Psoas muscle (tissue), 8 donors: ENCODE results near the gene SPON1. TPM values are rescaled to one million over a fixed set of nuclear protein-coding genes. Genes with fewer than 3 reads are reported as not detected.

Experiments
- ATAC-seq, 4 donors: fragments of 200-7000 bp; cut with Tn5 transposase; one replicate each; pipeline ENCODE4 v1.9.1; 2020; ENCODE audit warnings: moderate library complexity in 3 of 4, mild to moderate bottlenecking in 2 of 4
- DNase-seq, 2 donors: peaks; one replicate each; pipeline ENCODE4 v3.0.0-alpha.2; 2020
- H3K27ac ChIP-seq: fragments of 200-600 bp; one replicate; pipeline ENCODE4 v1.8.0; 2022
- H3K27me3 ChIP-seq, 3 donors: fragments of 200-600 bp in 1 of 3; one replicate each; pipeline versions ENCODE4 v1.6.1 to v1.8.0; 2013 to 2022; ENCODE audit warnings: low read length in 2 of 3, mild to moderate bottlenecking in 2 of 3, moderate library complexity in 1 of 3; ENCODE audit not compliant: insufficient read depth in 3 of 3
- H3K36me3 ChIP-seq, 2 donors: fragments of 200-600 bp in 1 of 2; one replicate each; pipeline versions ENCODE4 v1.6.1 to v1.8.0; 2013 to 2022; ENCODE audit warnings: low read depth in 1 of 2, mild to moderate bottlenecking in 1 of 2, moderate library complexity in 1 of 2; ENCODE audit not compliant: insufficient read depth in 1 of 2
- H3K4me1 ChIP-seq: fragments of 200-600 bp; one replicate; pipeline ENCODE4 v1.8.0; 2022
- H3K4me3 ChIP-seq: fragments of 200-600 bp; one replicate; pipeline ENCODE4 v1.8.0; 2022; ENCODE audit warnings: mild to moderate bottlenecking
- H3K9me3 ChIP-seq: fragments of 200-600 bp; one replicate; pipeline ENCODE4 v1.8.0; 2022
- WGBS, 3 donors: extraction: QIAGEN DNeasy Blood & Tissue Kit; methylation state at CpG; one replicate each; pipeline versions ENCODE4 v1.1.6 to v1.1.7; 2013; 5-methylcytosine and 5-hydroxymethylcytosine counted together
- intact Hi-C, 2 donors: fragments of 100-400 bp; cut with DNase I; formaldehyde crosslinking; loops; one replicate each; pipeline versions ENCODE4 v1.11.0 to v1.14.2; 2022
- polyA plus RNA-seq, 3 donors: library from polyadenylated mRNA; stranded (reverse); fragments of 200-250 nt; gene quantifications; one replicate each; pipeline ENCODE4 v1.2.3, GENCODE V29; 2013
- total RNA-seq, 4 donors: library from RNA; stranded (reverse); fragmentation: NEBNext Ultra II Directional in 2 of 4; extraction: Animal tissue kit (Norgen Biotek cat#: 25700) in 2 of 4; gene quantifications; one replicate each; pipeline versions ENCODE4 v1.2.1 to v1.2.4, GENCODE V29; 2021 to 2023
- TF ChIP-seq, protein P1 (sequence below): fragments of 200-600 bp; IDR thresholded peaks from one replicate; pipeline ENCODE4 v1.8.0; 2022; ENCODE audit warnings: antibody characterized with exemption
- donor health status: healthy with polysubstance abuse.
- donor health status: DM: no; HTN: no; CAD: no; lungs with moderate emphysema.
- donor health status: Bipolar disorder and iron deficiency.
- donor health status: healthy.
- donor health status: DM: yes; HTN: yes; CAD: no.
- donor health status: DM: no; HTN: no; CAD: no.
- donor health status: DM: no; HTN: no; CAD: no.
- donor health status: DM: yes; HTN: yes; CAD: no.

Gene SPON1
- total and polyA plus RNA-seq, 7 donors = 0.24 to 1.6 (median 1.2) TPM

DNA sequence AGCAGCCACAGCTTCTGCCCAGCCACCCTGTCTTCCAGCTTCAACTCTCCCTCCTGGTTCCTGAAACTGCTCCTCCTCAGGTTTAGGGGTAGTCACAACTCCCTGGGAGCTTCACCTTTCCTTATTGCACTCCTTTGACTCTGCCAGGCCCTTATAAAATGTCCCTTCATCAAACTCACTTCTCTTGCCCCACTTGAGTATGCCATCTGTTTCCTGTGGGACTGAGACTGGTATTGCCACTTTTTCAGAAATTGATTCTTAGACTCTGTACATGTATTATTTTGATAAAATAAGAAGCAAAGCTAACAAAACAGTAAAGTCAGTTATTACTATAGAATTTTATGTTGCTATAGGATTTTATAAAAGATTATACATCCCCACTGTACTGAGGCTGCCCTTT is 134.1 kb downstream of the SPON1 start:
- Histone ChIP-seq H3K9me3 (no peaks in the 10 kb centered on the region), H3K27me3 (no peaks in the 10 kb centered on the region), H3K4me3 (no peak overlapping the region), H3K27ac (no peak overlapping the region), H3K36me3 (no peaks in the 10 kb centered on the region), H3K4me1 (no peaks in the 10 kb centered on the region)
- ATAC-seq (no peak), DNase-seq (no peak)
- TF ChIP-seq, protein P1, sequence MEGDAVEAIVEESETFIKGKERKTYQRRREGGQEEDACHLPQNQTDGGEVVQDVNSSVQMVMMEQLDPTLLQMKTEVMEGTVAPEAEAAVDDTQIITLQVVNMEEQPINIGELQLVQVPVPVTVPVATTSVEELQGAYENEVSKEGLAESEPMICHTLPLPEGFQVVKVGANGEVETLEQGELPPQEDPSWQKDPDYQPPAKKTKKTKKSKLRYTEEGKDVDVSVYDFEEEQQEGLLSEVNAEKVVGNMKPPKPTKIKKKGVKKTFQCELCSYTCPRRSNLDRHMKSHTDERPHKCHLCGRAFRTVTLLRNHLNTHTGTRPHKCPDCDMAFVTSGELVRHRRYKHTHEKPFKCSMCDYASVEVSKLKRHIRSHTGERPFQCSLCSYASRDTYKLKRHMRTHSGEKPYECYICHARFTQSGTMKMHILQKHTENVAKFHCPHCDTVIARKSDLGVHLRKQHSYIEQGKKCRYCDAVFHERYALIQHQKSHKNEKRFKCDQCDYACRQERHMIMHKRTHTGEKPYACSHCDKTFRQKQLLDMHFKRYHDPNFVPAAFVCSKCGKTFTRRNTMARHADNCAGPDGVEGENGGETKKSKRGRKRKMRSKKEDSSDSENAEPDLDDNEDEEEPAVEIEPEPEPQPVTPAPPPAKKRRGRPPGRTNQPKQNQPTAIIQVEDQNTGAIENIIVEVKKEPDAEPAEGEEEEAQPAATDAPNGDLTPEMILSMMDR = no peak
- intact Hi-C loops = no loop called here

DNA sequence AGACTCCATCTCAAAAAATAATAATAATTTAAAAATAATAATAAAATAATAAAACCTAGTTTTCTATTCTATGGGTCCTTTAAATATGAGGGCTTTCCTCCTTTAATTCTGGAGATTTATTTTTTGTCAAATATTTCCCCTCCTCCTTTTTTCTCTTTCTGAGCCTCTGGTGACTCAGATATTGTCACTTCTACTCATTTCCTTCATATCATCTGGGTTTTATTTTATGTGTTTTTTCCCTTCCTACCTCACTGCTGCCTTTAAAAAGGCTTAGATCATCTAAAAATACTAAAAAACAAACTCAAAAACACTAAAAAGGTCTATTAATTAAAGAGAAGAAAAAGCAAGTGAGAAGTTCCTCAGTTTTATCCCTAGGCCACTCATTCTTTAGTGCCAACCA is 138.9 kb downstream of the SPON1 start:
- Histone ChIP-seq H3K4me1 (no peaks in the 10 kb centered on the region), H3K27ac (no peak overlapping the region), H3K9me3 (no peaks in the 10 kb centered on the region), H3K4me3 (no peak overlapping the region), H3K36me3 (no peaks in the 10 kb centered on the region), H3K27me3 (no peaks in the 10 kb centered on the region)
- DNase-seq (no peak), ATAC-seq (no peak)
- intact Hi-C loops = no loop called here
- TF ChIP-seq, protein P1 = no peak

DNA sequence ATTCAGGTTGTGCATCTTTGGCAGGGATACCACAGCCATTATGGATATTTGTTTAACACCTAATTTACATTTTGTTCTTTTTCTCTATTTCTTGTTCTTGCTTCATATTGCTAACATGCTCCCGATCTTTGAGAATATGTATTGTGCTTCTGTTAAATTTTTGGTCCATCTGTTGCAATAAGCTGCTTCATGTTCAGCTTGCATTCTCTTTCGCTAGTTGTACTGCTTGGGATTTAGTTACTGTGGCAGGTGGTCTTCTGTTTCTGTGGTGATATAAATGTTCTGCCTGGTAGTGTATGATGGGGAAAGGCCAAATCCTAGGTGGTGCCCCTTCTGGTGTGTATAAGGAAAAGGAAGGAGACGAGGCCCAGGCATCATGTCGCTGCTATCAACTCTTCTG is 140.2 kb downstream of the SPON1 start:
- H3K4me1 ChIP-seq = no peaks in the 10 kb centered on the region
- no peaks in the 10 kb centered on the region for H3K36me3 ChIP-seq
- TF ChIP-seq, protein P1 = no peak
- no peaks in the 10 kb centered on the region for H3K9me3 ChIP-seq
- H3K27me3 ChIP-seq = no peaks in the 10 kb centered on the region
- no peak overlapping the region for H3K27ac ChIP-seq
- DNase-seq (no peak), ATAC-seq (no peak)
- WGBS, 3 donors = 88 to 91% (median 89%) methylated on average over 4 of the region's 4 CpGs
- intact Hi-C loops = no loop called here
- H3K4me3 ChIP-seq = no peak overlapping the region

DNA sequence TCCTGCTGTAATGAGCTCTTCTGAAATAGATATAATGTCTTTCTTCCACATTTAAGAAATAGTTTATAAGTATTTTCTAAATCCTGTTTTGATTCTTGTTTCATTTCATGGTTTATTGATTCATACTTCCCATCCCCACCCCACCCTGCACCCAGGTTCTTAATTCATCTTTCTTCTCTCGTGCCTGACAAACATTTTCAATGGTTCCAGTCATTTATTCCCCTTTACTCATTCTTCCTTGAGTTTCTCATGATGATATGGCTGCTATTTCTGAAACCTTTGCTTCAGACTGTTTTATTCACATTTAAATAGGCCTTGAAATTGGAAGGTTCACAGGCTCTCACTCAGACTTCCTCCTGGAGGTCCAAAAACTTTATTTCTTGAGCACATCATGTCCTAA is 142.9 kb downstream of the SPON1 start:
- 41 to 88% (median 86%) methylated on average over 1 of the region's 1 CpG for WGBS, 3 donors

More for the DNA sequence above, 142.9 kb downstream of the SPON1 start:
- H3K4me3 ChIP-seq = no peak overlapping the region
- intact Hi-C loops = no loop called here
- no peak for ATAC-seq
- no peak overlapping the region for H3K27ac ChIP-seq
- no peak for DNase-seq
- no peaks in the 10 kb centered on the region for H3K27me3 ChIP-seq
- TF ChIP-seq, protein P1 = no peak
- no peaks in the 10 kb centered on the region for H3K9me3 ChIP-seq
- no peaks in the 10 kb centered on the region for H3K36me3 ChIP-seq
- no peaks in the 10 kb centered on the region for H3K4me1 ChIP-seq
